SU-DHL-6 (cell line): ENCODE data around the gene COPZ1.

Experiments used
- CTCF ChIP-seq: fragments of 200-600 bp; sonication (generic); IDR thresholded peaks from one replicate; pipeline ENCODE4 v1.5.1; 2017; ENCODE audit warnings: antibody characterized with exemption, mild to moderate bottlenecking, low read length, moderate library complexity; ENCODE audit not compliant: insufficient read depth, poor library complexity, severe bottlenecking
- EZH2phosphoT487 ChIP-seq: fragments of 200-600 bp; sonication (generic), shearing (Covaris generic); conservative IDR thresholded peaks from 2 replicates; pipeline ENCODE4 v1.6.1; 2018; ENCODE audit warnings: mild to moderate bottlenecking, antibody characterized with exemption, low read length, moderate library complexity, mixed read lengths

- TF ChIP-seq CTCF = no peak
- TF ChIP-seq EZH2phosphoT487 = no peak
These were observed 50.3 kb downstream of the COPZ1 start for GRCh38 chr12:54375259-54375579.
